GM12892 (cell line): Measurements from ENCODE around the gene PVALB.

Experiments used
- POLR2A ChIP-seq: IDR thresholded peaks from 2 replicates; pipeline ENCODE4 v1.6.1; 2011; ENCODE audit warnings: low read depth, low read length, control low read depth
- POLR2AphosphoS5 ChIP-seq: IDR thresholded peaks from 2 replicates; pipeline ENCODE4 v1.6.1; 2011; ENCODE audit warnings: low read depth, low read length, control low read depth
- TAF1 ChIP-seq: IDR thresholded peaks from 2 replicates; pipeline ENCODE4 v1.6.1; 2011; ENCODE audit warnings: low read depth, mild to moderate bottlenecking, control low read depth, low read length, borderline replicate concordance

DNA sequence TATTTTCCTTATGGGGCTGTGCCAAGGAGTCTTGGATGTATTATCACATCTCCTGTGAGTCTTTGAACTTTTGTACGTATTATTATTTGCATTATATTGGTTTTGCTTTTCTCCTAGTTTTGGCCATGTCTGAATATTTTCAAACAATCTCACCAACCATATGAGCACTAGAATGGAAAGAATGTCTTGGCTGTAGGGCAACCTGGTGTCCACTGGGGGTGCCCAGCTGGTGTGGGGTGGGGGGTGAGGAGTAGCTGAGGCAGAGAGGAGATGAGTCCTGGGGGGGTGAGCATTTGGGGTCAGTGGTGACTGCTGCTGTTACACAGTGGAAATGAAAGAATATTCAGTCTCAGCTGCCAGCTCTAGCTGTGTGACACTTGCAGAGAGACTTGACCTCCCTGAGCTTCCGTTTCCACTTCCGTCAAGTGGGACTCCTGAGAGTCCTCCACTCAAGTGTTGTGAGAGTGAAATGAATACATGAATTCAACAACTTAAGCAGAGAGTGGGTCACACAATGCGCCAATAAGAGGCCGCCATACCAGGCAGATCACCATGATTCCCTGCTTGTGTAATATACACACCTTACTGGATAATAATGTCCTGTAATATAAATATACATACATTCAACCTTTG lies 12.7 kb upstream of the PVALB start:
- TF ChIP-seq POLR2A, result no peak
- TF ChIP-seq TAF1, result no peak
- no peak for TF ChIP-seq POLR2AphosphoS5
